ENCODE measurements around the gene FBXO11. TPM values are rescaled to one million over a fixed set of nuclear protein-coding genes. Genes with fewer than 3 reads are reported as not detected.

FBXO11 gene
- total RNA-seq, 1 donor from 2014 or later = 85.3 TPM

- peak; percentile 25 for DNase-seq (ENCODE audit: low read depth)
Measured at GRCh38 chr2:47783486-47784351, 122.6 kb downstream of the FBXO11 start.

GRCh38 chr2:47782671-47783485 lies 123.4 kb downstream of the FBXO11 start, which contains the start of gene MSH6:
Gene MSH6 (plus strand): TSS chr2:47783145. CDS start chr2:47783234, 89 bp downstream.
- DNase-seq (ENCODE audit: low read depth) = peak; percentile 62

- DNase-seq (ENCODE audit: low read depth) = peak; percentile 19
Measured at GRCh38 chr2:47782381-47782670, 124.0 kb downstream of the FBXO11 start.

- no peak for DNase-seq (ENCODE audit: low read depth)
Measured at GRCh38 chr2:47779426-47779790, 126.9 kb downstream of the FBXO11 start.

- no peak for DNase-seq (ENCODE audit: low read depth)
Measured at GRCh38 chr2:47778698-47779425, 127.4 kb downstream of the FBXO11 start.

GRCh38 chr2:47777277-47777937 lies 128.9 kb downstream of the FBXO11 start:
- no peak for DNase-seq (ENCODE audit: low read depth)

- no peak for DNase-seq (ENCODE audit: low read depth)
Measured at GRCh38 chr2:47774567-47774966, 131.7 kb downstream of the FBXO11 start.

GRCh38 chr2:47772343-47772742 lies 134.0 kb downstream of the FBXO11 start:
- DNase-seq (ENCODE audit: low read depth) = no peak

GRCh38 chr2:47771211-47771610 lies 135.1 kb downstream of the FBXO11 start:
- peak; percentile 97 for DNase-seq (ENCODE audit: low read depth)

- DNase-seq (ENCODE audit: low read depth) = no peak
Measured at GRCh38 chr2:47769318-47769717, 137.0 kb downstream of the FBXO11 start.

GRCh38 chr2:47767880-47768609 lies 138.3 kb downstream of the FBXO11 start:
- no peak for DNase-seq (ENCODE audit: low read depth)

GRCh38 chr2:47767497-47767844 lies 138.8 kb downstream of the FBXO11 start:
- DNase-seq (ENCODE audit: low read depth) = no peak

GRCh38 chr2:47751856-47752414 lies 154.4 kb downstream of the FBXO11 start:
- DNase-seq (ENCODE audit: low read depth) = no peak

GRCh38 chr2:47747878-47748277 lies 158.4 kb downstream of the FBXO11 start:
- DNase-seq (ENCODE audit: low read depth) = no peak

GRCh38 chr2:47744074-47744473 lies 162.2 kb downstream of the FBXO11 start:
- DNase-seq (ENCODE audit: low read depth) = no peak

GRCh38 chr2:47741637-47742036 lies 164.7 kb downstream of the FBXO11 start:
- DNase-seq (ENCODE audit: low read depth) = no peak

GRCh38 chr2:47741101-47741500 lies 165.2 kb downstream of the FBXO11 start:
- no peak for DNase-seq (ENCODE audit: low read depth)

Measured in renal cortical epithelial cell (primary cell).